T-helper 2 cell treated with Interferon-gamma antibody and Interleukin-4, amounts not matched to agents 5 μg/mL and 100 μg/mL, for 36 hours (primary cell): ENCODE measurements around the gene PRSS33.

Experiments
- DNase-seq: peaks from one replicate; pipeline ENCODE4 v3.0.0; 2021; ENCODE audit warnings: low spot score
- H3K27ac Mint-ChIP-seq: one replicate; pipeline ENCODE4 v1.8.0; 2021; ENCODE audit warnings: mild to moderate bottlenecking, mixed read lengths
- H3K27me3 Mint-ChIP-seq: one replicate; pipeline ENCODE4 v1.8.0; 2021; ENCODE audit warnings: low read depth, mixed read lengths
- H3K36me3 Mint-ChIP-seq: one replicate; pipeline ENCODE4 v1.8.0; 2021; ENCODE audit warnings: low read depth, mixed read lengths
- H3K4me1 Mint-ChIP-seq: one replicate; pipeline ENCODE4 v1.8.0; 2021; ENCODE audit warnings: low read depth, mixed read lengths
- H3K4me3 Mint-ChIP-seq: one replicate; pipeline ENCODE4 v1.8.0; 2022; ENCODE audit warnings: mild to moderate bottlenecking, moderate library complexity, mixed read lengths
- H3K9me3 Mint-ChIP-seq: one replicate; pipeline ENCODE4 v1.8.0; 2021; ENCODE audit warnings: mixed read lengths

Gene PRSS33

GRCh38 chr16:2779978-2780898 lies 7.1 kb downstream of the PRSS33 start:
- Mint-ChIP-seq H3K27ac (peak overlapping the region; percentile 49), H3K9me3 (no peaks in the 10 kb centered on the region), H3K4me3 (no peak overlapping the region), H3K4me1 (peaks cover 21% of the 10 kb centered on the region), H3K27me3 (peaks cover 5% of the 10 kb centered on the region), H3K36me3 (peaks cover 5% of the 10 kb centered on the region)
- DNase-seq, result no peak

- H3K27me3 Mint-ChIP-seq, result peaks cover 2% of the 10 kb centered on the region
- no peaks in the 10 kb centered on the region for H3K9me3 Mint-ChIP-seq
- H3K4me1 Mint-ChIP-seq, result peaks cover 19% of the 10 kb centered on the region
- peaks cover 5% of the 10 kb centered on the region for H3K36me3 Mint-ChIP-seq
- H3K27ac Mint-ChIP-seq, result peak overlapping the region; percentile 49
- no peak for DNase-seq
- no peak overlapping the region for H3K4me3 Mint-ChIP-seq
Observed at GRCh38 chr16:2779151-2779920, 8.0 kb downstream of the PRSS33 start.

- no peaks in the 10 kb centered on the region for H3K27me3 Mint-ChIP-seq
Observed at GRCh38 chr16:2778630-2778958, 8.8 kb downstream of the PRSS33 start.

GRCh38 chr16:2777903-2778629 lies 9.3 kb downstream of the PRSS33 start:
- Mint-ChIP-seq H3K4me1 (peaks cover 19% of the 10 kb centered on the region), H3K4me3 (peak overlapping the region; percentile 96), H3K9me3 (no peaks in the 10 kb centered on the region), H3K27ac (peak overlapping the region; percentile 93), H3K36me3 (peaks cover 5% of the 10 kb centered on the region), H3K27me3 (no peaks in the 10 kb centered on the region)
- DNase-seq, result peak; percentile 30

More at GRCh38 chr16:2778630-2778958, 8.8 kb downstream of the PRSS33 start:
- Mint-ChIP-seq H3K4me3 (peak overlapping the region; percentile 96), H3K4me1 (peaks cover 19% of the 10 kb centered on the region), H3K9me3 (no peaks in the 10 kb centered on the region), H3K27ac (peak overlapping the region; percentile 93), H3K36me3 (peaks cover 5% of the 10 kb centered on the region)
- no peak for DNase-seq

- H3K4me3 Mint-ChIP-seq, result peak within 1 kb of the TSS; percentile 96
- H3K36me3 Mint-ChIP-seq, result peaks cover 8% of the 10 kb centered on the region
- DNase-seq, result peak; percentile 88
- H3K9me3 Mint-ChIP-seq, result no peaks in the 10 kb centered on the region
- H3K27ac Mint-ChIP-seq, result peak within 1 kb of the TSS; percentile 93
- no peaks in the 10 kb centered on the region for H3K27me3 Mint-ChIP-seq
- H3K4me1 Mint-ChIP-seq, result peaks cover 22% of the 10 kb centered on the region
Observed at GRCh38 chr16:2777231-2777902, 10.0 kb downstream of the PRSS33 start, which contains the start of gene ELOB. Gene ELOB, minus strand, starts transcription at chr16:2777280. Its CDS starts 41 bp downstream, at chr16:2777239.

- Mint-ChIP-seq H3K27ac (peak overlapping the region; percentile 85), H3K27me3 (no peaks in the 10 kb centered on the region), H3K4me1 (peaks cover 22% of the 10 kb centered on the region), H3K36me3 (peaks cover 12% of the 10 kb centered on the region), H3K4me3 (peak overlapping the region; percentile 86), H3K9me3 (no peaks in the 10 kb centered on the region)
- peak; percentile 45 for DNase-seq
Observed at GRCh38 chr16:2776500-2777139, 10.7 kb downstream of the PRSS33 start.

GRCh38 chr16:2775765-2776499 lies 11.4 kb downstream of the PRSS33 start:
- Mint-ChIP-seq H3K4me1 (peaks cover 22% of the 10 kb centered on the region), H3K9me3 (no peaks in the 10 kb centered on the region), H3K27ac (peak overlapping the region; percentile 85), H3K36me3 (peaks cover 18% of the 10 kb centered on the region), H3K4me3 (peak overlapping the region; percentile 86), H3K27me3 (no peaks in the 10 kb centered on the region)
- no peak for DNase-seq

- Mint-ChIP-seq H3K4me1 (peaks cover 22% of the 10 kb centered on the region), H3K27me3 (no peaks in the 10 kb centered on the region), H3K27ac (peak overlapping the region; percentile 55), H3K4me3 (peak overlapping the region; percentile 50), H3K36me3 (peaks cover 22% of the 10 kb centered on the region), H3K9me3 (no peaks in the 10 kb centered on the region)
- no peak for DNase-seq
Observed at GRCh38 chr16:2775131-2775716, 12.1 kb downstream of the PRSS33 start.

GRCh38 chr16:2774161-2774891 lies 13.0 kb downstream of the PRSS33 start:
- no peak overlapping the region for H3K27ac Mint-ChIP-seq
- peaks cover 22% of the 10 kb centered on the region for H3K4me1 Mint-ChIP-seq

GRCh38 chr16:2773188-2773968 lies 14.0 kb downstream of the PRSS33 start:
- Mint-ChIP-seq H3K4me3 (no peak overlapping the region), H3K36me3 (peaks cover 38% of the 10 kb centered on the region), H3K27ac (no peak overlapping the region), H3K9me3 (no peaks in the 10 kb centered on the region), H3K27me3 (no peaks in the 10 kb centered on the region), H3K4me1 (peaks cover 18% of the 10 kb centered on the region)
- no peak for DNase-seq

More at GRCh38 chr16:2774161-2774891, 13.0 kb downstream of the PRSS33 start:
- Mint-ChIP-seq H3K4me3 (no peak overlapping the region), H3K36me3 (peaks cover 31% of the 10 kb centered on the region), H3K9me3 (no peaks in the 10 kb centered on the region), H3K27me3 (no peaks in the 10 kb centered on the region)
- no peak for DNase-seq
